Measurements from ENCODE around the gene SULF2. TPM values are rescaled to one million over a fixed set of nuclear protein-coding genes. Genes with fewer than 3 reads are reported as not detected.

The SULF2 gene
- polyA plus RNA-seq, 1 donor from 2014 or later: 1.7 TPM

- H3K4me3 Mint-ChIP-seq: no peak overlapping the region
- no peaks in the 10 kb centered on the region for H3K27me3 Mint-ChIP-seq
- H3K4me1 Mint-ChIP-seq: peaks cover 0 to 2% (median 0%) of the 10 kb centered on the region in 3 donors
- peak overlapping the region in 1 of 3 donors; percentile 87 for H3K27ac Mint-ChIP-seq
- H3K36me3 Mint-ChIP-seq: no peaks in the 10 kb centered on the region
- no peaks in the 10 kb centered on the region for H3K9me3 Mint-ChIP-seq
Measured at GRCh38 chr20:47678536-47678935, 106.7 kb downstream of the SULF2 start.

GRCh38 chr20:47677635-47678453 is 107.4 kb downstream of the SULF2 start:
- Mint-ChIP-seq H3K4me1 (peaks cover 0 to 2% (median 0%) of the 10 kb centered on the region in 3 donors), H3K27me3 (no peaks in the 10 kb centered on the region), H3K36me3 (no peaks in the 10 kb centered on the region), H3K27ac (peak overlapping the region in 2 of 3 donors; percentile 73 to 87), H3K4me3 (peak overlapping the region in 1 of 4 donors; percentile 60), H3K9me3 (no peaks in the 10 kb centered on the region)

GRCh38 chr20:47676912-47677634 is 108.2 kb downstream of the SULF2 start:
- Mint-ChIP-seq H3K4me3 (peak overlapping the region in 1 of 4 donors; percentile 60), H3K9me3 (no peaks in the 10 kb centered on the region), H3K27ac (peak overlapping the region in 2 of 3 donors; percentile 73 to 87), H3K36me3 (no peaks in the 10 kb centered on the region), H3K27me3 (no peaks in the 10 kb centered on the region), H3K4me1 (peaks cover 0 to 2% (median 0%) of the 10 kb centered on the region in 3 donors)

- no peaks in the 10 kb centered on the region for H3K9me3 Mint-ChIP-seq
- peak overlapping the region in 2 of 3 donors; percentile 51 to 62 for H3K27ac Mint-ChIP-seq
- no peak overlapping the region for H3K4me3 Mint-ChIP-seq
Measured at GRCh38 chr20:47676219-47676721, 109.0 kb downstream of the SULF2 start.

GRCh38 chr20:47675190-47676142 is 109.8 kb downstream of the SULF2 start:
- Mint-ChIP-seq H3K27me3 (no peaks in the 10 kb centered on the region), H3K9me3 (no peaks in the 10 kb centered on the region), H3K4me1 (peaks cover 0 to 2% (median 0%) of the 10 kb centered on the region in 3 donors), H3K27ac (peak overlapping the region; percentile 51 to 62 (median 53)), H3K36me3 (no peaks in the 10 kb centered on the region), H3K4me3 (no peak overlapping the region)

More at GRCh38 chr20:47676219-47676721, 109.0 kb downstream of the SULF2 start:
- Mint-ChIP-seq H3K4me1 (peaks cover 0 to 2% (median 0%) of the 10 kb centered on the region in 3 donors), H3K36me3 (no peaks in the 10 kb centered on the region), H3K27me3 (no peaks in the 10 kb centered on the region)

- H3K36me3 Mint-ChIP-seq: no peaks in the 10 kb centered on the region
- H3K4me1 Mint-ChIP-seq: peaks cover 0 to 2% (median 0%) of the 10 kb centered on the region in 3 donors
- no peaks in the 10 kb centered on the region for H3K27me3 Mint-ChIP-seq
- no peaks in the 10 kb centered on the region for H3K9me3 Mint-ChIP-seq
- no peak overlapping the region for H3K4me3 Mint-ChIP-seq
- H3K27ac Mint-ChIP-seq: peak overlapping the region in 2 of 3 donors; percentile 29 to 53
Measured at GRCh38 chr20:47674686-47675085, 110.6 kb downstream of the SULF2 start.

- H3K9me3 Mint-ChIP-seq: no peaks in the 10 kb centered on the region
- peaks cover 0 to 2% (median 0%) of the 10 kb centered on the region in 3 donors for H3K4me1 Mint-ChIP-seq
- H3K36me3 Mint-ChIP-seq: no peaks in the 10 kb centered on the region
- H3K27me3 Mint-ChIP-seq: no peaks in the 10 kb centered on the region
- H3K27ac Mint-ChIP-seq: peak overlapping the region in 1 of 3 donors; percentile 29
- H3K4me3 Mint-ChIP-seq: no peak overlapping the region
Measured at GRCh38 chr20:47674145-47674544, 111.1 kb downstream of the SULF2 start.

- peaks cover 0 to 2% (median 0%) of the 10 kb centered on the region in 3 donors for H3K4me1 Mint-ChIP-seq
- H3K4me3 Mint-ChIP-seq: no peak overlapping the region
- H3K27ac Mint-ChIP-seq: peak overlapping the region in 1 of 3 donors; percentile 29
- H3K9me3 Mint-ChIP-seq: no peaks in the 10 kb centered on the region
- no peaks in the 10 kb centered on the region for H3K36me3 Mint-ChIP-seq
- no peaks in the 10 kb centered on the region for H3K27me3 Mint-ChIP-seq
Measured at GRCh38 chr20:47673671-47673955, 111.7 kb downstream of the SULF2 start.

GRCh38 chr20:47672886-47673670 is 112.2 kb downstream of the SULF2 start:
- Mint-ChIP-seq H3K36me3 (no peaks in the 10 kb centered on the region), H3K4me3 (no peak overlapping the region), H3K27ac (peak overlapping the region in 2 of 3 donors; percentile 39 to 71), H3K9me3 (no peaks in the 10 kb centered on the region), H3K27me3 (no peaks in the 10 kb centered on the region), H3K4me1 (peaks cover 0 to 2% (median 0%) of the 10 kb centered on the region in 3 donors)

- Mint-ChIP-seq H3K36me3 (no peaks in the 10 kb centered on the region), H3K27ac (peak overlapping the region in 1 of 3 donors; percentile 39), H3K4me1 (peaks cover 0 to under 1% (median 0%) of the 10 kb centered on the region in 3 donors), H3K27me3 (no peaks in the 10 kb centered on the region), H3K9me3 (no peaks in the 10 kb centered on the region), H3K4me3 (no peak overlapping the region)
Measured at GRCh38 chr20:47672166-47672565, 113.1 kb downstream of the SULF2 start.

- H3K9me3 Mint-ChIP-seq: no peaks in the 10 kb centered on the region
- peak overlapping the region in 2 of 3 donors; percentile 69 to 76 for H3K27ac Mint-ChIP-seq
- peaks cover 0 to 5% (median 0%) of the 10 kb centered on the region in 3 donors for H3K4me1 Mint-ChIP-seq
- H3K27me3 Mint-ChIP-seq: no peaks in the 10 kb centered on the region
- no peaks in the 10 kb centered on the region for H3K36me3 Mint-ChIP-seq
- no peak overlapping the region for H3K4me3 Mint-ChIP-seq
Measured at GRCh38 chr20:47670913-47671312, 114.4 kb downstream of the SULF2 start.

- H3K4me3 Mint-ChIP-seq: peak overlapping the region in 1 of 4 donors; percentile 46
- no peaks in the 10 kb centered on the region for H3K36me3 Mint-ChIP-seq
- H3K4me1 Mint-ChIP-seq: peaks cover 0 to 5% (median 0%) of the 10 kb centered on the region in 3 donors
- H3K9me3 Mint-ChIP-seq: no peaks in the 10 kb centered on the region
- peak overlapping the region; percentile 50 to 80 (median 67) for H3K27ac Mint-ChIP-seq
- no peaks in the 10 kb centered on the region for H3K27me3 Mint-ChIP-seq
Measured at GRCh38 chr20:47669927-47670890, 115.1 kb downstream of the SULF2 start.

- Mint-ChIP-seq H3K36me3 (no peaks in the 10 kb centered on the region), H3K27ac (peak overlapping the region; percentile 67 to 86 (median 80)), H3K4me3 (peak overlapping the region in 1 of 4 donors; percentile 46), H3K27me3 (no peaks in the 10 kb centered on the region), H3K4me1 (peaks cover 0 to 8% (median 0%) of the 10 kb centered on the region in 3 donors), H3K9me3 (no peaks in the 10 kb centered on the region)
Measured at GRCh38 chr20:47669489-47669888, 115.8 kb downstream of the SULF2 start.
